WTC11 (cell line): Measurements from ENCODE around the gene COPS7A. TPM values are rescaled to one million over a fixed set of nuclear protein-coding genes. Genes with fewer than 3 reads are reported as not detected.

Source experiments
- ATAC-seq: fragments of 200-7000 bp; cut with Tn5 transposase; 2 replicates; pipeline ENCODE4 v1.10.0; 2021; ENCODE audit warnings: mild to moderate bottlenecking, moderate library complexity
- Bru-seq: library from RNA; stranded (reverse); fragments of 400-500 nt; gene quantifications from one replicate; lab custom pipeline; 2021; lab: Mats Ljungman, UMichigan
- CTCF ChIA-PET: fragments of 300-600 bp; sonication (Branson Sonifier 250); formaldehyde crosslinking; loops from one replicate; lab custom pipeline; 2021; ENCODE audit warnings: antibody characterized with exemption; lab: Charles Lee
- POLR2A ChIA-PET: fragments of 350-600 bp; sonication (Branson Sonifier 250); formaldehyde crosslinking; loops from one replicate; lab custom pipeline; 2021; ENCODE audit warnings: antibody characterized with exemption; lab: Charles Lee
- DNase-seq: peaks from one replicate; pipeline ENCODE4 v3.0.0; 2021; ENCODE audit warnings: low spot score
- H3K27ac Mint-ChIP-seq: 2 replicates; pipeline ENCODE4 v1.8.0; 2021; ENCODE audit warnings: mixed read lengths
- H3K27me3 Mint-ChIP-seq: 2 replicates; pipeline ENCODE4 v1.8.0; 2021; ENCODE audit warnings: low read depth, mild to moderate bottlenecking, moderate library complexity, mixed read lengths
- H3K36me3 Mint-ChIP-seq: 2 replicates; pipeline ENCODE4 v1.8.0; 2021; ENCODE audit warnings: mixed read lengths
- H3K4me1 Mint-ChIP-seq: 2 replicates; pipeline ENCODE4 v1.8.0; 2022; ENCODE audit warnings: mixed read lengths
- H3K4me3 Mint-ChIP-seq: 2 replicates; pipeline ENCODE4 v1.8.0; 2021; ENCODE audit warnings: mild to moderate bottlenecking, moderate library complexity, mixed read lengths
- H3K9me3 Mint-ChIP-seq: 2 replicates; pipeline ENCODE4 v1.8.0; 2021; ENCODE audit warnings: mixed read lengths
- CBFB ChIP-seq: sonication (generic); formaldehyde crosslinking; IDR thresholded peaks from 2 replicates; pipeline ENCODE4 v1.8.1; 2022; ENCODE audit warnings: mild to moderate bottlenecking, low read depth, missing genetic modification reagents
- CREB1 ChIP-seq: sonication (generic); formaldehyde crosslinking; IDR thresholded peaks from 2 replicates; pipeline ENCODE4 v1.8.0; 2023; ENCODE audit warnings: mild to moderate bottlenecking, missing genetic modification reagents
- EMX1 ChIP-seq: fragments of 250-450 bp; sonication (Bioruptor Pico); IDR thresholded peaks from 2 replicates; pipeline ENCODE4 v1.8.0; 2021; ENCODE audit warnings: mild to moderate bottlenecking
- ESRRA ChIP-seq: sonication (generic); formaldehyde crosslinking; IDR thresholded peaks from 2 replicates; pipeline ENCODE4 v1.8.1; 2022; ENCODE audit warnings: mild to moderate bottlenecking, missing genetic modification reagents, borderline replicate concordance
- FOXJ3 ChIP-seq: sonication (generic); formaldehyde crosslinking; IDR thresholded peaks from 2 replicates; pipeline ENCODE4 v1.9.0; 2021; ENCODE audit warnings: missing genetic modification reagents, mild to moderate bottlenecking, borderline replicate concordance
- FOXP1 ChIP-seq: sonication (generic); formaldehyde crosslinking; IDR thresholded peaks from 2 replicates; pipeline ENCODE4 v1.8.0; 2022; ENCODE audit warnings: missing genetic modification reagents, mild to moderate bottlenecking, moderate library complexity, borderline replicate concordance
- GRHL2 ChIP-seq: fragments of 250-450 bp; sonication (Bioruptor Pico); IDR thresholded peaks from 2 replicates; pipeline ENCODE4 v1.8.0; 2022; ENCODE audit warnings: mild to moderate bottlenecking, moderate library complexity; ENCODE audit not compliant: insufficient replicate concordance, severe bottlenecking
- HMGA2 ChIP-seq: fragments of 250-450 bp; sonication (Bioruptor Pico); IDR thresholded peaks from 2 replicates; pipeline ENCODE4 v1.4.0; 2021; ENCODE audit warnings: mild to moderate bottlenecking, moderate library complexity
- IRF2 ChIP-seq: sonication (generic); formaldehyde crosslinking; IDR thresholded peaks from 2 replicates; pipeline ENCODE4 v1.8.0; 2022; ENCODE audit warnings: low read depth, missing genetic modification reagents, borderline replicate concordance
- JUN ChIP-seq: sonication (generic); formaldehyde crosslinking; IDR thresholded peaks from 2 replicates; pipeline ENCODE4 v1.8.0; 2023; ENCODE audit warnings: mild to moderate bottlenecking, missing genetic modification reagents
- MYBL2 ChIP-seq: sonication (generic); formaldehyde crosslinking; IDR thresholded peaks from 2 replicates; pipeline ENCODE4 v1.8.1; 2023; ENCODE audit warnings: mild to moderate bottlenecking, moderate library complexity, missing genetic modification reagents
- RELA ChIP-seq: sonication (generic); formaldehyde crosslinking; IDR thresholded peaks from 2 replicates; pipeline ENCODE4 v1.8.1; 2022; ENCODE audit warnings: missing genetic modification reagents, mild to moderate bottlenecking, borderline replicate concordance
- TEAD4 ChIP-seq: sonication (generic); formaldehyde crosslinking; IDR thresholded peaks from 2 replicates; pipeline ENCODE4 v1.8.0; 2022; ENCODE audit warnings: mild to moderate bottlenecking, missing genetic modification reagents
- TP53 ChIP-seq: sonication (generic); formaldehyde crosslinking; IDR thresholded peaks from 2 replicates; pipeline ENCODE4 v1.8.1; 2023; ENCODE audit warnings: mild to moderate bottlenecking, missing genetic modification reagents
- long read RNA-seq, 3 experiments: library from RNA in 1 of 3; library from capped mRNA in 1 of 3; library from polyadenylated mRNA in 1 of 3; unstranded in 2 of 3; stranded (forward) in 1 of 3; transcript quantifications; one replicate each; pipeline ENCODE4 v2.0.0, GENCODE V29; 2021
- total RNA-seq: library from RNA; stranded (reverse); gene quantifications from 3 replicates; pipeline ENCODE4 v1.2.3, GENCODE V29; 2021
- TF ChIP-seq, protein P1 (sequence below): fragments of 250-450 bp; sonication (Bioruptor Pico); IDR thresholded peaks from 2 replicates; pipeline ENCODE4 v1.9.0; 2021; ENCODE audit warnings: mild to moderate bottlenecking
- TF ChIP-seq, protein P2 (sequence below): sonication (generic); formaldehyde crosslinking; conservative IDR thresholded peaks from 2 replicates; pipeline ENCODE4 v1.8.1; 2023; ENCODE audit warnings: mild to moderate bottlenecking, low read depth, missing genetic modification reagents, moderate library complexity
- TF ChIP-seq, protein P3 (sequence below): sonication (generic); formaldehyde crosslinking; IDR thresholded peaks from 2 replicates; pipeline ENCODE4 v1.8.0; 2022; ENCODE audit warnings: mild to moderate bottlenecking, missing genetic modification reagents
- TF ChIP-seq, protein P4 (sequence below): sonication (generic); formaldehyde crosslinking; IDR thresholded peaks from 2 replicates; pipeline ENCODE4 v1.8.1; 2022; ENCODE audit warnings: low read depth, missing genetic modification reagents, borderline replicate concordance
- TF ChIP-seq, protein P5 (sequence below): fragments of 250-450 bp; sonication (Bioruptor Pico); IDR thresholded peaks from 2 replicates; pipeline ENCODE4 v1.8.0; 2021; ENCODE audit warnings: mild to moderate bottlenecking
- TF ChIP-seq, protein P6 (sequence below): sonication (generic); formaldehyde crosslinking; IDR thresholded peaks from 2 replicates; pipeline ENCODE4 v1.8.0; 2022; ENCODE audit warnings: mild to moderate bottlenecking, missing genetic modification reagents
- TF ChIP-seq, protein P7 (sequence below): sonication (generic); formaldehyde crosslinking; IDR thresholded peaks from 2 replicates; pipeline ENCODE4 v1.8.1; 2022; ENCODE audit warnings: mild to moderate bottlenecking, moderate library complexity, missing genetic modification reagents

COPS7A gene, protein sequence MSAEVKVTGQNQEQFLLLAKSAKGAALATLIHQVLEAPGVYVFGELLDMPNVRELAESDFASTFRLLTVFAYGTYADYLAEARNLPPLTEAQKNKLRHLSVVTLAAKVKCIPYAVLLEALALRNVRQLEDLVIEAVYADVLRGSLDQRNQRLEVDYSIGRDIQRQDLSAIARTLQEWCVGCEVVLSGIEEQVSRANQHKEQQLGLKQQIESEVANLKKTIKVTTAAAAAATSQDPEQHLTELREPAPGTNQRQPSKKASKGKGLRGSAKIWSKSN
- 41.2 to 43.8 TPM (median 41.4 TPM) in 3 replicates for total RNA-seq
- percentile 68 among the genes with signal in this experiment for Bru-seq, nascent RNA
- long read RNA-seq, experiment 1, transcript COPS7A-204 (7 exons, 2,034 nt), result minor isoform, 35 of 250 reads
- long read RNA-seq, experiment 1, transcript COPS7A-215 (8 exons, 2,127 nt), result major isoform, 103 of 250 reads
- long read RNA-seq, experiment 1, transcript COPS7A-201 (8 exons, 1,721 nt), result minor isoform, 32 of 250 reads
- long read RNA-seq, experiment 1, transcript COPS7A-210 (8 exons, 1,832 nt), result minor isoform, 21 of 250 reads
- long read RNA-seq, experiment 1, partial matches to known transcripts, result 24 of 250 reads
- long read RNA-seq, experiment 1, other reads (novel, unspliced or antisense), result 27 of 250 reads
- long read RNA-seq, experiment 2, transcript COPS7A-215 (8 exons, 2,127 nt), result major isoform, 15 of 56 reads
- long read RNA-seq, experiment 2, transcript COPS7A-204 (7 exons, 2,034 nt), result minor isoform, 7 of 56 reads
- long read RNA-seq, experiment 2, partial matches to known transcripts, result 14 of 56 reads
- long read RNA-seq, experiment 2, other reads (novel, unspliced or antisense), result 12 of 56 reads
- long read RNA-seq, experiment 3, transcript COPS7A-204 (7 exons, 2,034 nt), result minor isoform, 16 of 146 reads
- long read RNA-seq, experiment 3, transcript COPS7A-201 (8 exons, 1,721 nt), result minor isoform, 12 of 146 reads
- long read RNA-seq, experiment 3, transcript COPS7A-215 (8 exons, 2,127 nt), result major isoform, 59 of 146 reads
- long read RNA-seq, experiment 3, transcript COPS7A-210 (8 exons, 1,832 nt), result minor isoform, 21 of 146 reads
- long read RNA-seq, experiment 3, partial matches to known transcripts, result 13 of 146 reads
- long read RNA-seq, experiment 3, other reads (novel, unspliced or antisense), result 18 of 146 reads

DNA sequence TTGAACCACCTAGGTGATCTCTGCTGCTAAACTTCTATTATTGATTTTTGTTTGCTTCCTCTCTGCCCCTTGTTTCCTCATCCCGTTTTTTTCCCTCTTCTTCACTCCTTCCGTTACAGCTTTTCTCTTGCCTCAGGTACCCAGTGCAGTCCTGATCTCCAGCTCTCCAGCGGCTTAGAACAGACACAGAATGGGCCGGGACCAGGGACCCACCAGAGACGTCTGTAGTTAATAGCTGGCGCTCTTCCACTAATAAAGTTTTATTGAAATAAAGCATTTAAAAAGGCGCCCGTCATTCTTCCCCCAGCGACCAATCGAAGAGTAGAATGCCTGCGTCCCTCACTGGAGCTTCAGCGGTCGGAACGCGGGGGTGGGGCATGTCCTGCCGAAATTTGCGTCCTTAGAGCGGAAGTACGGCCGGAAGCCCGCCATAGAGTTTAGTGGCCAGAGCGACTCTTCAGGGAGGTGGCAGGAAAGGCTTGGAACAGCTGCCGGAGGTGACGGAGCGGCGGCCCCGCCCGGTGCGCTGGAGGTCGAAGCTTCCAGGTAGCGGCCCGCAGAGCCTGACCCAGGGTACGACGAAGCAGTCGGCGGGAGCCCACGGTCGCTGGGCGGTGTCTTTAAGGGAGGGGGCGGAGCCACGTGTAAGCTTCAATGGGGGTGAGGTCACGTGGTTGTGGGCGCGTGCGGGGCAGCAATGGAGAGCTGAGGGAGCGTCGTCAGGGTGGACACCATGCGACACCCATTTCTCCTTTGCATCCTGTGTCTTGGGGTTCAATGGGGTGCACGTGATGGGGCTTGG, at the start of gene COPS7A:
TSS of gene COPS7A (plus strand) at position 440 of the 802 bp plus-strand sequence. CDS start 611 bp downstream, outside the sequence.
- Mint-ChIP-seq H3K4me1 (peaks cover 11% of the 10 kb centered on the region), H3K9me3 (no peaks in the 10 kb centered on the region), H3K36me3 (peaks cover 17% of the 10 kb centered on the region; the same call in 1 of the 2 replicates), H3K4me3 (peak within 1 kb of the TSS; percentile 88), H3K27me3 (peaks cover 16% of the 10 kb centered on the region), H3K27ac (peak within 1 kb of the TSS; percentile 98)
- CTCF ChIA-PET, result interaction anchor here (0.5 to 2.4 kb wide), 33 partner anchors 12 to 239 kb away, joined by 3 to 25 read pairs (median 4); partner anchors contain the start of genes CDCA3, GPR162, LAG3 and MLF2
- DNase-seq (peak; percentile 98), ATAC-seq (peak; percentile 98)
- POLR2A ChIA-PET, result interaction anchor here (0.5 to 2.6 kb wide), 16 partner anchors 9 to 167 kb away, joined by 3 to 39 read pairs (median 4); partner anchors contain the start of genes CDCA3, GPR162, MLF2 and PTMS
- TF ChIP-seq GRHL2 (CRISPR knock-in tag) (no peak), RELA (CRISPR knock-in tag) (peak; percentile 89), IRF2 (CRISPR knock-in tag) (peak; percentile 89), ESRRA (CRISPR knock-in tag) (peak; percentile 80; the same call in 1 of the 2 replicates), JUN (CRISPR knock-in tag) (peak; percentile 92; the same call in 1 of the 2 replicates), FOXJ3 (CRISPR knock-in tag) (no peak), CREB1 (CRISPR knock-in tag) (peak; percentile 87), CBFB (0 out of 2 replicates have a peak, but pooled peaks have one; percentile 59), EMX1 (CRISPR knock-in tag) (no peak), HMGA2 (CRISPR knock-in tag) (no peak), TEAD4 (CRISPR knock-in tag) (peak; percentile 79; the same call in 1 of the 2 replicates), MYBL2 (CRISPR knock-in tag) (peak; percentile 95), TP53 (CRISPR knock-in tag) (peak; percentile 98), FOXP1 (CRISPR knock-in tag) (peak; percentile 99)
- TF ChIP-seq, protein P1, sequence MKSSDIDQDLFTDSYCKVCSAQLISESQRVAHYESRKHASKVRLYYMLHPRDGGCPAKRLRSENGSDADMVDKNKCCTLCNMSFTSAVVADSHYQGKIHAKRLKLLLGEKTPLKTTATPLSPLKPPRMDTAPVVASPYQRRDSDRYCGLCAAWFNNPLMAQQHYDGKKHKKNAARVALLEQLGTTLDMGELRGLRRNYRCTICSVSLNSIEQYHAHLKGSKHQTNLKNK (CRISPR knock-in tag), result no peak
- TF ChIP-seq, protein P2, sequence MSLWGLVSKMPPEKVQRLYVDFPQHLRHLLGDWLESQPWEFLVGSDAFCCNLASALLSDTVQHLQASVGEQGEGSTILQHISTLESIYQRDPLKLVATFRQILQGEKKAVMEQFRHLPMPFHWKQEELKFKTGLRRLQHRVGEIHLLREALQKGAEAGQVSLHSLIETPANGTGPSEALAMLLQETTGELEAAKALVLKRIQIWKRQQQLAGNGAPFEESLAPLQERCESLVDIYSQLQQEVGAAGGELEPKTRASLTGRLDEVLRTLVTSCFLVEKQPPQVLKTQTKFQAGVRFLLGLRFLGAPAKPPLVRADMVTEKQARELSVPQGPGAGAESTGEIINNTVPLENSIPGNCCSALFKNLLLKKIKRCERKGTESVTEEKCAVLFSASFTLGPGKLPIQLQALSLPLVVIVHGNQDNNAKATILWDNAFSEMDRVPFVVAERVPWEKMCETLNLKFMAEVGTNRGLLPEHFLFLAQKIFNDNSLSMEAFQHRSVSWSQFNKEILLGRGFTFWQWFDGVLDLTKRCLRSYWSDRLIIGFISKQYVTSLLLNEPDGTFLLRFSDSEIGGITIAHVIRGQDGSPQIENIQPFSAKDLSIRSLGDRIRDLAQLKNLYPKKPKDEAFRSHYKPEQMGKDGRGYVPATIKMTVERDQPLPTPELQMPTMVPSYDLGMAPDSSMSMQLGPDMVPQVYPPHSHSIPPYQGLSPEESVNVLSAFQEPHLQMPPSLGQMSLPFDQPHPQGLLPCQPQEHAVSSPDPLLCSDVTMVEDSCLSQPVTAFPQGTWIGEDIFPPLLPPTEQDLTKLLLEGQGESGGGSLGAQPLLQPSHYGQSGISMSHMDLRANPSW (CRISPR knock-in tag), result no peak
- TF ChIP-seq, protein P3, sequence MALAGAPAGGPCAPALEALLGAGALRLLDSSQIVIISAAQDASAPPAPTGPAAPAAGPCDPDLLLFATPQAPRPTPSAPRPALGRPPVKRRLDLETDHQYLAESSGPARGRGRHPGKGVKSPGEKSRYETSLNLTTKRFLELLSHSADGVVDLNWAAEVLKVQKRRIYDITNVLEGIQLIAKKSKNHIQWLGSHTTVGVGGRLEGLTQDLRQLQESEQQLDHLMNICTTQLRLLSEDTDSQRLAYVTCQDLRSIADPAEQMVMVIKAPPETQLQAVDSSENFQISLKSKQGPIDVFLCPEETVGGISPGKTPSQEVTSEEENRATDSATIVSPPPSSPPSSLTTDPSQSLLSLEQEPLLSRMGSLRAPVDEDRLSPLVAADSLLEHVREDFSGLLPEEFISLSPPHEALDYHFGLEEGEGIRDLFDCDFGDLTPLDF, result peak; percentile 95
- TF ChIP-seq, protein P4, sequence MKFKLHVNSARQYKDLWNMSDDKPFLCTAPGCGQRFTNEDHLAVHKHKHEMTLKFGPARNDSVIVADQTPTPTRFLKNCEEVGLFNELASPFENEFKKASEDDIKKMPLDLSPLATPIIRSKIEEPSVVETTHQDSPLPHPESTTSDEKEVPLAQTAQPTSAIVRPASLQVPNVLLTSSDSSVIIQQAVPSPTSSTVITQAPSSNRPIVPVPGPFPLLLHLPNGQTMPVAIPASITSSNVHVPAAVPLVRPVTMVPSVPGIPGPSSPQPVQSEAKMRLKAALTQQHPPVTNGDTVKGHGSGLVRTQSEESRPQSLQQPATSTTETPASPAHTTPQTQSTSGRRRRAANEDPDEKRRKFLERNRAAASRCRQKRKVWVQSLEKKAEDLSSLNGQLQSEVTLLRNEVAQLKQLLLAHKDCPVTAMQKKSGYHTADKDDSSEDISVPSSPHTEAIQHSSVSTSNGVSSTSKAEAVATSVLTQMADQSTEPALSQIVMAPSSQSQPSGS (CRISPR knock-in tag), result peak; percentile 88; the same call in 1 of the 2 replicates
- TF ChIP-seq, protein P5, sequence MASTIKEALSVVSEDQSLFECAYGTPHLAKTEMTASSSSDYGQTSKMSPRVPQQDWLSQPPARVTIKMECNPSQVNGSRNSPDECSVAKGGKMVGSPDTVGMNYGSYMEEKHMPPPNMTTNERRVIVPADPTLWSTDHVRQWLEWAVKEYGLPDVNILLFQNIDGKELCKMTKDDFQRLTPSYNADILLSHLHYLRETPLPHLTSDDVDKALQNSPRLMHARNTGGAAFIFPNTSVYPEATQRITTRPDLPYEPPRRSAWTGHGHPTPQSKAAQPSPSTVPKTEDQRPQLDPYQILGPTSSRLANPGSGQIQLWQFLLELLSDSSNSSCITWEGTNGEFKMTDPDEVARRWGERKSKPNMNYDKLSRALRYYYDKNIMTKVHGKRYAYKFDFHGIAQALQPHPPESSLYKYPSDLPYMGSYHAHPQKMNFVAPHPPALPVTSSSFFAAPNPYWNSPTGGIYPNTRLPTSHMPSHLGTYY, result no peak
- TF ChIP-seq, protein P6, sequence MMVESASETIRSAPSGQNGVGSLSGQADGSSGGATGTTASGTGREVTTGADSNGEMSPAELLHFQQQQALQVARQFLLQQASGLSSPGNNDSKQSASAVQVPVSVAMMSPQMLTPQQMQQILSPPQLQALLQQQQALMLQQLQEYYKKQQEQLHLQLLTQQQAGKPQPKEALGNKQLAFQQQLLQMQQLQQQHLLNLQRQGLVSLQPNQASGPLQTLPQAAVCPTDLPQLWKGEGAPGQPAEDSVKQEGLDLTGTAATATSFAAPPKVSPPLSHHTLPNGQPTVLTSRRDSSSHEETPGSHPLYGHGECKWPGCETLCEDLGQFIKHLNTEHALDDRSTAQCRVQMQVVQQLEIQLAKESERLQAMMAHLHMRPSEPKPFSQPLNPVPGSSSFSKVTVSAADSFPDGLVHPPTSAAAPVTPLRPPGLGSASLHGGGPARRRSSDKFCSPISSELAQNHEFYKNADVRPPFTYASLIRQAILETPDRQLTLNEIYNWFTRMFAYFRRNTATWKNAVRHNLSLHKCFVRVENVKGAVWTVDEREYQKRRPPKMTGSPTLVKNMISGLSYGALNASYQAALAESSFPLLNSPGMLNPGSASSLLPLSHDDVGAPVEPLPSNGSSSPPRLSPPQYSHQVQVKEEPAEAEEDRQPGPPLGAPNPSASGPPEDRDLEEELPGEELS, result peak; percentile 98
- TF ChIP-seq, protein P7, sequence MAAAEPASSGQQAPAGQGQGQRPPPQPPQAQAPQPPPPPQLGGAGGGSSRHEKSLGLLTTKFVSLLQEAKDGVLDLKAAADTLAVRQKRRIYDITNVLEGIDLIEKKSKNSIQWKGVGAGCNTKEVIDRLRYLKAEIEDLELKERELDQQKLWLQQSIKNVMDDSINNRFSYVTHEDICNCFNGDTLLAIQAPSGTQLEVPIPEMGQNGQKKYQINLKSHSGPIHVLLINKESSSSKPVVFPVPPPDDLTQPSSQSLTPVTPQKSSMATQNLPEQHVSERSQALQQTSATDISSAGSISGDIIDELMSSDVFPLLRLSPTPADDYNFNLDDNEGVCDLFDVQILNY (CRISPR knock-in tag), result peak; percentile 91
